K562 (cell line): ENCODE data around the gene CIAO3. TPM values are rescaled to one million over a fixed set of nuclear protein-coding genes. Genes with fewer than 3 reads are reported as not detected.
A peak's percentile ranks its signal among the peaks of the same experiment; 100 is the strongest.

Experiments used
- ATAC-seq: fragments of 200-7000 bp; cut with Tn5 transposase; 3 replicates; pipeline ENCODE4 v1.9.1; 2020; ENCODE audit warnings: moderate library complexity
- BruUV-seq: library from RNA; stranded (reverse); fragments of 400-500 nt; replicated peaks from 2 replicates; lab custom pipeline; 2021; lab: Mats Ljungman, UMichigan
- CTCF ChIA-PET: fragments of 300-600 bp; formaldehyde crosslinking; extraction: SDS; loops from one replicate; lab custom pipeline; 2021; ENCODE audit warnings: low intra/inter-chr PET ratio; lab: Yijun Ruan, JAX
- POLR2A ChIA-PET: fragments of 300-600, 350-650 bp; sonication (Branson Sonifier 250); formaldehyde crosslinking; extraction: SDS; loops from one replicate; lab custom pipeline; 2021; ENCODE audit warnings: antibody characterized with exemption, inconsistent platforms; lab: Yijun Ruan, JAX
- DNase-seq, 4 experiments: peaks; one replicate each; pipeline versions ENCODE4 v3.0.0 to v3.0.0-alpha.2; 2011 to 2018; ENCODE audit warnings: low spot score in 3 of 4, mixed read lengths in 3 of 4; ENCODE audit errors: extremely low read depth in 1 of 4
- FAIRE-seq: peaks from 2 replicates; lab custom pipeline; 2011; peaks lifted over from hg19 to GRCh38; lab: Jason Lieb, UNC
- H2AFZ ChIP-seq: 2 replicates; pipeline ENCODE4 v1.6.0; 2011; ENCODE audit warnings: low read depth, low read length, control low read depth, inconsistent platforms
- H3K27ac ChIP-seq: fragments of 200-600 bp; 3 replicates; pipeline ENCODE4 v1.8.0; 2011; ENCODE audit warnings: low read depth, mild to moderate bottlenecking, control low read depth, inconsistent platforms, low read length, moderate library complexity, mixed read lengths; ENCODE audit errors: extremely low read depth
- H3K27me3 ChIP-seq, 2 experiments: fragments of 300-600 bp in 1 of 2; 2 replicates in 1 of 2; 3 replicates in 1 of 2; pipeline versions ENCODE4 v1.6.0 to v1.8.0; 2011; ENCODE audit warnings: inconsistent platforms in 2 of 2, low read length in 2 of 2, mild to moderate bottlenecking in 1 of 2, mixed read lengths in 1 of 2, moderate library complexity in 1 of 2; ENCODE audit not compliant: control insufficient read depth in 2 of 2, insufficient read depth in 2 of 2
- H3K36me3 ChIP-seq: fragments of 300-600 bp; 3 replicates; pipeline ENCODE4 v1.8.0; 2011; ENCODE audit warnings: mild to moderate bottlenecking, low read length, inconsistent platforms; ENCODE audit not compliant: control insufficient read depth, insufficient read depth
- H3K4me1 ChIP-seq, 2 experiments: fragments of 200-600 bp in 1 of 2; replicated peaks in 1 of 2; 2 replicates in 1 of 2; 3 replicates in 1 of 2; pipeline versions ENCODE4 v1.5.1 to v1.8.0; 2011; ENCODE audit warnings: inconsistent platforms in 2 of 2, low read length in 2 of 2, mild to moderate bottlenecking in 1 of 2, mixed read lengths in 1 of 2, moderate library complexity in 1 of 2; ENCODE audit not compliant: control insufficient read depth in 2 of 2, insufficient read depth in 2 of 2
- H3K4me2 ChIP-seq: 2 replicates; pipeline ENCODE4 v1.6.1; 2011; ENCODE audit warnings: low read length, control low read depth, inconsistent platforms, mixed read lengths; ENCODE audit not compliant: insufficient read depth
- H3K4me3 ChIP-seq: fragments of 200-600 bp; sonication (generic), shearing (Covaris generic); 2 replicates; pipeline ENCODE4 v1.5.1; 2016; ENCODE audit warnings: control low read depth, inconsistent platforms
- H3K79me2 ChIP-seq: fragments of 200-600 bp; 3 replicates; pipeline ENCODE4 v1.8.0; 2011; ENCODE audit warnings: low read length, inconsistent platforms; ENCODE audit not compliant: control insufficient read depth, insufficient read depth
- H3K9ac ChIP-seq, 2 experiments: 2 replicates each; pipeline versions ENCODE4 v1.6.0 to v1.6.1; 2011; ENCODE audit warnings: low read depth in 2 of 2, low read length in 2 of 2, control low read depth in 1 of 2, inconsistent platforms in 1 of 2, mild to moderate bottlenecking in 1 of 2, mixed read lengths in 1 of 2; ENCODE audit not compliant: insufficient read depth in 1 of 2
- H3K9me1 ChIP-seq: one replicate; pipeline ENCODE4 v1.6.0; 2011; ENCODE audit warnings: inconsistent platforms, mild to moderate bottlenecking, low read length, moderate library complexity; ENCODE audit not compliant: control insufficient read depth, insufficient read depth
- H3K9me3 ChIP-seq: replicated peaks from 2 replicates; pipeline ENCODE4 v1.5.1; 2011; ENCODE audit warnings: low read depth, low read length, inconsistent platforms; ENCODE audit not compliant: control insufficient read depth, insufficient read depth
- H4K20me1 ChIP-seq: replicated peaks from 2 replicates; pipeline ENCODE4 v1.6.1; 2011; ENCODE audit warnings: low read length, inconsistent platforms, mixed read lengths; ENCODE audit not compliant: control insufficient read depth, insufficient read depth
- BRD9 ChIP-seq: fragments of 450-650 bp; IDR thresholded peaks from 2 replicates; pipeline ENCODE4 v1.6.1; 2018; ENCODE audit warnings: low read depth; ENCODE audit not compliant: partially characterized antibody
- CREM ChIP-seq: IDR thresholded peaks from 2 replicates; pipeline ENCODE4 v1.6.1; 2014; ENCODE audit warnings: antibody characterized with exemption, low read depth
- GATA2 ChIP-seq: sonication (generic); formaldehyde crosslinking; IDR thresholded peaks from 2 replicates; pipeline ENCODE4 v1.4.0; 2020; ENCODE audit warnings: mild to moderate bottlenecking, missing genetic modification reagents
- NFIC ChIP-seq: fragments of 450-650 bp; IDR thresholded peaks from 2 replicates; pipeline ENCODE4 v1.6.1; 2017; ENCODE audit warnings: mild to moderate bottlenecking, inconsistent platforms
- RAD21 ChIP-seq, 2 experiments: fragments of 250-450 bp in 1 of 2; fragments of 450-650 bp in 1 of 2; sonication (Bioruptor Pico) in 1 of 2; formaldehyde crosslinking in 1 of 2; IDR thresholded peaks in 1 of 2; conservative IDR thresholded peaks in 1 of 2; 2 replicates each; pipeline versions ENCODE4 v1.4.0 to v1.8.0; 2020 to 2022; ENCODE audit warnings: mild to moderate bottlenecking in 2 of 2, moderate library complexity in 1 of 2
- SMAD1 ChIP-seq: fragments of 150-350 bp; IDR thresholded peaks from 2 replicates; pipeline ENCODE4 v1.6.1; 2014; ENCODE audit warnings: low read length, low read depth; ENCODE audit not compliant: partially characterized antibody
- TEAD2 ChIP-seq: fragments of 450-650 bp; IDR thresholded peaks from 2 replicates; pipeline ENCODE4 v1.6.1; 2016; ENCODE audit warnings: missing genetic modification characterization, control low read depth, missing compliant biosample characterization
- ZNF217 ChIP-seq: sonication (generic); formaldehyde crosslinking; IDR thresholded peaks from 2 replicates; pipeline ENCODE4 v1.8.0; 2022; ENCODE audit warnings: mild to moderate bottlenecking, missing genetic modification reagents
- WGBS: fragments of 100-300 bp; shearing (Covaris generic); methylation state at CpG from one replicate; pipeline ENCODE4 v1.1.6; 2016; ENCODE audit warnings: low coverage, mixed read lengths; ENCODE audit not compliant: insufficient coverage; ENCODE audit errors: missing lambda C conversion rate; 5-methylcytosine and 5-hydroxymethylcytosine counted together
- in situ Hi-C: fragments of 300-500 bp; cut with MboI; formaldehyde crosslinking; loops from 4 replicates; pipeline ENCODE4 v1.15.0; 2018; ENCODE audit warnings: inconsistent platforms, mixed read lengths
- intact Hi-C: fragments of 100-400 bp; cut with micrococcal nuclease; formaldehyde crosslinking; loops from 2 replicates; pipeline ENCODE4 v1.14.2; 2022
- polyA plus RNA-seq, 8 experiments: library from polyadenylated mRNA; depleted of rRNA in 4 of 8; stranded (reverse) in 5 of 8; unstranded in 3 of 8; fragments of >200 nt; fragmentation: Nextera tagmentation in 2 of 8; fragmentation: Illumina TruSeq in 1 of 8; extraction: Ambion mirVana in 2 of 8; extraction: Trizol in 1 of 8; gene quantifications; 2 replicates each; pipeline versions ENCODE4 v1.2.1 to v1.2.3, GENCODE V29; 2011 to 2014; ENCODE audit warnings: inconsistent platforms in 1 of 8, missing spikeins in 1 of 8
- total RNA-seq, 7 experiments: library from RNA; depleted of rRNA in 6 of 7; stranded (reverse); fragments of >200 nt in 6 of 7; fragmentation: Illumina TruSeq in 2 of 7; extraction: Trizol in 2 of 7; gene quantifications; 2 replicates each; pipeline versions ENCODE4 v1.2.1 to v1.2.3, GENCODE V29; 2011 to 2021; ENCODE audit warnings: low replicate concordance in 1 of 7
- TF ChIP-seq, protein P1 (sequence below): IDR thresholded peaks from 2 replicates; pipeline ENCODE4 v1.6.1; 2011; ENCODE audit warnings: borderline replicate concordance, low read depth, mild to moderate bottlenecking, moderate library complexity, low read length; ENCODE audit not compliant: insufficient read depth, poor library complexity, severe bottlenecking
- TF ChIP-seq, protein P2 (sequence below): fragments of 450-650 bp; IDR thresholded peaks from 2 replicates; pipeline ENCODE4 v1.6.1; 2018; ENCODE audit warnings: mild to moderate bottlenecking, low read depth; ENCODE audit not compliant: partially characterized antibody
- TF ChIP-seq, protein P3 (sequence below), 3 experiments: IDR thresholded peaks in 2 of 3; conservative IDR thresholded peaks in 1 of 3; 2 replicates each; pipeline ENCODE4 v1.5.1; 2011 to 2012; ENCODE audit warnings: low read length in 3 of 3, mild to moderate bottlenecking in 3 of 3, control low read depth in 2 of 3, improper control_type of control experiment in 1 of 3, inconsistent platforms in 1 of 3, low read depth in 1 of 3, mixed read lengths in 1 of 3, moderate library complexity in 1 of 3; ENCODE audit not compliant: insufficient read depth in 2 of 3
- TF ChIP-seq, protein P4 (sequence below): fragments of 150-350 bp; conservative IDR thresholded peaks from 2 replicates; pipeline ENCODE4 v1.6.1; 2014; ENCODE audit warnings: low read length

CIAO3 gene
- total and polyA plus RNA-seq, 9 of the 15 experiments (the other 6 are each of a cell fraction or from before 2014, with no cell fraction given): 2.2 to 35.6 (median 18.7) TPM

DNA sequence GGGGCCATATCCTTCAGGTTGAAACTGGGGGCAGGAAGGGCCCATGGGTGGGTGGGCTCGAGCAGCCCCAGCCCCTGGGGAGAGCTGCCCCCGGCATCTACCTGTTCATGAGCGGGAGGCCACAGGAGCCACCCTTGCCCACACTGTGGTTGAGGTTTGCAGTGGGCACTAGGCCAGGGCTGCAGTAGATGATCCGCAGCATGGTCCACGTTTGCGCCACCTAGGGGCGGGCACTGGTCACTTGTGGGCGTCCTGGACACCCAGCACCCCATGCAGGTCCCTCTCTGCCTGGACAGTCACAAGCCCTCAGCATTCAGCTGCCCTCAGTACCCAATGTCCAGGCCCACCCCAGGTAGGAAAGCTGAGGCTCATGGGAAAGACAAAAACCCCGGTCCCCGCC lies 54.8 kb downstream of the CIAO3 start:
- no peaks in the 10 kb centered on the region for H3K27me3 ChIP-seq
- 87% methylated on average over 2 of the region's 10 CpGs for WGBS
- DNase-seq (peak in 1 of 4 experiments; percentile 52), ATAC-seq (no peak), FAIRE-seq (no peak)
- H2AFZ ChIP-seq: no peak overlapping the region
- peaks cover 18% of the 10 kb centered on the region for H4K20me1 ChIP-seq
- in situ Hi-C loops: no loop called here
- BruUV-seq: no TSS peak
- H3K27ac ChIP-seq: no peak overlapping the region
- peaks cover 68% of the 10 kb centered on the region for H3K36me3 ChIP-seq
- ChIA-PET CTCF (no interaction called here), POLR2A (interaction anchor here (1.4 kb wide), 1 partner anchor 10 kb away, joined by 5 read pairs; no protein-coding TSS in a partner anchor)
- H3K79me2 ChIP-seq: peaks cover 48% of the 10 kb centered on the region
- H3K4me1 ChIP-seq: peaks cover 29 to 98% of the 10 kb centered on the region in 2 experiments
- no peak overlapping the region for H3K4me3 ChIP-seq
- no peaks in the 10 kb centered on the region for H3K9me3 ChIP-seq
- no peak overlapping the region for H3K4me2 ChIP-seq
- no peak overlapping the region for H3K9ac ChIP-seq
- intact Hi-C loops: no loop called here
- H3K9me1 ChIP-seq: peaks cover 15% of the 10 kb centered on the region
- TF ChIP-seq NFIC: peak; percentile 65
- TF ChIP-seq, protein P1, sequence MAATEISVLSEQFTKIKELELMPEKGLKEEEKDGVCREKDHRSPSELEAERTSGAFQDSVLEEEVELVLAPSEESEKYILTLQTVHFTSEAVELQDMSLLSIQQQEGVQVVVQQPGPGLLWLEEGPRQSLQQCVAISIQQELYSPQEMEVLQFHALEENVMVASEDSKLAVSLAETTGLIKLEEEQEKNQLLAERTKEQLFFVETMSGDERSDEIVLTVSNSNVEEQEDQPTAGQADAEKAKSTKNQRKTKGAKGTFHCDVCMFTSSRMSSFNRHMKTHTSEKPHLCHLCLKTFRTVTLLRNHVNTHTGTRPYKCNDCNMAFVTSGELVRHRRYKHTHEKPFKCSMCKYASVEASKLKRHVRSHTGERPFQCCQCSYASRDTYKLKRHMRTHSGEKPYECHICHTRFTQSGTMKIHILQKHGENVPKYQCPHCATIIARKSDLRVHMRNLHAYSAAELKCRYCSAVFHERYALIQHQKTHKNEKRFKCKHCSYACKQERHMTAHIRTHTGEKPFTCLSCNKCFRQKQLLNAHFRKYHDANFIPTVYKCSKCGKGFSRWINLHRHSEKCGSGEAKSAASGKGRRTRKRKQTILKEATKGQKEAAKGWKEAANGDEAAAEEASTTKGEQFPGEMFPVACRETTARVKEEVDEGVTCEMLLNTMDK: peak; percentile 68
- no peak for TF ChIP-seq BRD9
- TF ChIP-seq RAD21 (CRISPR knock-in tag; conservative IDR thresholded peaks at IDR 0.05 in 1 of 2, IDR thresholded peaks at IDR 0.05 in 1 of 2): peak in 1 of 2 experiments; percentile 8; a peak in 1 of 4 replicates
- TF ChIP-seq, protein P2, sequence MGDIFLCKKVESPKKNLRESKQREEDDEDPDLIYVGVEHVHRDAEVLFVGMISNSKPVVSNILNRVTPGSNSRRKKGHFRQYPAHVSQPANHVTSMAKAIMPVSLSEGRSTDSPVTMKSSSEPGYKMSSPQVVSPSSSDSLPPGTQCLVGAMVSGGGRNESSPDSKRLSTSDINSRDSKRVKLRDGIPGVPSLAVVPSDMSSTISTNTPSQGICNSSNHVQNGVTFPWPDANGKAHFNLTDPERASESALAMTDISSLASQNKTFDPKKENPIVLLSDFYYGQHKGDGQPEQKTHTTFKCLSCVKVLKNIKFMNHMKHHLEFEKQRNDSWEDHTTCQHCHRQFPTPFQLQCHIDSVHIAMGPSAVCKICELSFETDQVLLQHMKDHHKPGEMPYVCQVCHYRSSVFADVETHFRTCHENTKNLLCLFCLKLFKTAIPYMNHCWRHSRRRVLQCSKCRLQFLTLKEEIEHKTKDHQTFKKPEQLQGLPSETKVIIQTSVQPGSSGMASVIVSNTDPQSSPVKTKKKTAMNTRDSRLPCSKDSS: no peak
- TF ChIP-seq TEAD2 (tag): no peak
- no peak for TF ChIP-seq ZNF217 (CRISPR knock-in tag)
- TF ChIP-seq, protein P3, sequence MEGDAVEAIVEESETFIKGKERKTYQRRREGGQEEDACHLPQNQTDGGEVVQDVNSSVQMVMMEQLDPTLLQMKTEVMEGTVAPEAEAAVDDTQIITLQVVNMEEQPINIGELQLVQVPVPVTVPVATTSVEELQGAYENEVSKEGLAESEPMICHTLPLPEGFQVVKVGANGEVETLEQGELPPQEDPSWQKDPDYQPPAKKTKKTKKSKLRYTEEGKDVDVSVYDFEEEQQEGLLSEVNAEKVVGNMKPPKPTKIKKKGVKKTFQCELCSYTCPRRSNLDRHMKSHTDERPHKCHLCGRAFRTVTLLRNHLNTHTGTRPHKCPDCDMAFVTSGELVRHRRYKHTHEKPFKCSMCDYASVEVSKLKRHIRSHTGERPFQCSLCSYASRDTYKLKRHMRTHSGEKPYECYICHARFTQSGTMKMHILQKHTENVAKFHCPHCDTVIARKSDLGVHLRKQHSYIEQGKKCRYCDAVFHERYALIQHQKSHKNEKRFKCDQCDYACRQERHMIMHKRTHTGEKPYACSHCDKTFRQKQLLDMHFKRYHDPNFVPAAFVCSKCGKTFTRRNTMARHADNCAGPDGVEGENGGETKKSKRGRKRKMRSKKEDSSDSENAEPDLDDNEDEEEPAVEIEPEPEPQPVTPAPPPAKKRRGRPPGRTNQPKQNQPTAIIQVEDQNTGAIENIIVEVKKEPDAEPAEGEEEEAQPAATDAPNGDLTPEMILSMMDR (IDR thresholded peaks at IDR 0.05 in 2 of 3, conservative IDR thresholded peaks at IDR 0.05 in 1 of 3; ENCODE audit: insufficient read depth in 2 of 3, low read depth in 1 of 3, low read length in 3 of 3): peak; percentile 46 to 59 (median 48)
- TF ChIP-seq GATA2 (CRISPR knock-in tag): no peak
- no peak for TF ChIP-seq SMAD1
- TF ChIP-seq, protein P4, sequence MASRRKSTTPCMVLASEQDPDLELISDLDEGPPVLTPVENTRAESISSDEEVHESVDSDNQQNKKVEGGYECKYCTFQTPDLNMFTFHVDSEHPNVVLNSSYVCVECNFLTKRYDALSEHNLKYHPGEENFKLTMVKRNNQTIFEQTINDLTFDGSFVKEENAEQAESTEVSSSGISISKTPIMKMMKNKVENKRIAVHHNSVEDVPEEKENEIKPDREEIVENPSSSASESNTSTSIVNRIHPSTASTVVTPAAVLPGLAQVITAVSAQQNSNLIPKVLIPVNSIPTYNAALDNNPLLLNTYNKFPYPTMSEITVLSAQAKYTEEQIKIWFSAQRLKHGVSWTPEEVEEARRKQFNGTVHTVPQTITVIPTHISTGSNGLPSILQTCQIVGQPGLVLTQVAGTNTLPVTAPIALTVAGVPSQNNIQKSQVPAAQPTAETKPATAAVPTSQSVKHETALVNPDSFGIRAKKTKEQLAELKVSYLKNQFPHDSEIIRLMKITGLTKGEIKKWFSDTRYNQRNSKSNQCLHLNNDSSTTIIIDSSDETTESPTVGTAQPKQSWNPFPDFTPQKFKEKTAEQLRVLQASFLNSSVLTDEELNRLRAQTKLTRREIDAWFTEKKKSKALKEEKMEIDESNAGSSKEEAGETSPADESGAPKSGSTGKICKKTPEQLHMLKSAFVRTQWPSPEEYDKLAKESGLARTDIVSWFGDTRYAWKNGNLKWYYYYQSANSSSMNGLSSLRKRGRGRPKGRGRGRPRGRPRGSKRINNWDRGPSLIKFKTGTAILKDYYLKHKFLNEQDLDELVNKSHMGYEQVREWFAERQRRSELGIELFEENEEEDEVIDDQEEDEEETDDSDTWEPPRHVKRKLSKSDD: no peak
- peak; percentile 40; the same call in 1 of the 2 replicates for TF ChIP-seq CREM
